H1 (cell line): ENCODE measurements around the gene TSPAN32. TPM values are rescaled to one million over a fixed set of nuclear protein-coding genes. Genes with fewer than 3 reads are reported as not detected.

Experiments used
- BACH1 ChIP-seq: IDR thresholded peaks from 2 replicates; pipeline ENCODE4 v1.6.1; 2012; ENCODE audit warnings: low read length, improper control_type of control experiment
- BRCA1 ChIP-seq: IDR thresholded peaks from 2 replicates; pipeline ENCODE4 v1.6.1; 2012; ENCODE audit warnings: low read depth, low read length, improper control_type of control experiment
- KDM5A ChIP-seq: fragments of 200-600 bp; IDR thresholded peaks from 2 replicates; pipeline ENCODE4 v1.7.1; 2012; ENCODE audit warnings: mild to moderate bottlenecking, low read length, inconsistent platforms, mixed read lengths
- SIN3A ChIP-seq, 2 experiments: IDR thresholded peaks in 1 of 2; conservative IDR thresholded peaks in 1 of 2; 2 replicates each; pipeline ENCODE4 v1.6.1; 2011 to 2012; ENCODE audit warnings: low read length in 2 of 2, improper control_type of control experiment in 1 of 2, low read depth in 1 of 2, mild to moderate bottlenecking in 1 of 2
- YY1 ChIP-seq: IDR thresholded peaks from 2 replicates; pipeline ENCODE4 v1.6.1; 2011; ENCODE audit warnings: low read depth, mild to moderate bottlenecking, low read length
- polyA plus RNA-seq, 7 experiments: library from polyadenylated mRNA; depleted of rRNA in 3 of 7; stranded (reverse) in 5 of 7; unstranded in 2 of 7; fragments of >200 nt in 5 of 7; fragments of 200-250 nt in 2 of 7; gene quantifications; 1 replicate in 5 of 7; 2 replicates in 1 of 7; 4 replicates in 1 of 7; pipeline versions ENCODE4 v1.2.1 to v1.2.3, GENCODE V29; 2011 to 2013; ENCODE audit warnings: missing spikeins in 2 of 7, mixed read lengths in 2 of 7
- total RNA-seq: library from RNA; stranded (reverse); fragmentation: NEBNext Ultra II Directional; extraction: Animal tissue kit (Norgen Biotek cat#: 25700); gene quantifications from 2 replicates; pipeline ENCODE4 v1.2.1, GENCODE V29; 2021
- TF ChIP-seq, protein P1 (sequence below): IDR thresholded peaks from 2 replicates; pipeline ENCODE4 v1.6.1; 2012; ENCODE audit warnings: inconsistent platforms

The TSPAN32 gene
- total and polyA plus RNA-seq, 2 of the 8 experiments (the other 6 are each of a cell fraction or from before 2014, with no cell fraction given) = not detected

GRCh38 chr11:2302896-2303626 lies 1.2 kb downstream of the TSPAN32 start (continued):
- TF ChIP-seq SIN3A (conservative IDR thresholded peaks at IDR 0.05 in 1 of 2, IDR thresholded peaks at IDR 0.05 in 1 of 2; ENCODE audit: low read depth in 1 of 2, low read length in 2 of 2) = no peak
- TF ChIP-seq BRCA1 = no peak
- no peak for TF ChIP-seq KDM5A
- no peak for TF ChIP-seq BACH1
- TF ChIP-seq YY1 = no peak
- TF ChIP-seq, protein P1, sequence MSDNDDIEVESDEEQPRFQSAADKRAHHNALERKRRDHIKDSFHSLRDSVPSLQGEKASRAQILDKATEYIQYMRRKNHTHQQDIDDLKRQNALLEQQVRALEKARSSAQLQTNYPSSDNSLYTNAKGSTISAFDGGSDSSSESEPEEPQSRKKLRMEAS = no peak
- TF ChIP-seq, all 59 proteins: peak for 0
